GM18868 (cell line): Measurements from ENCODE around the gene MAG.

Source experiments
- ATAC-seq: cut with Tn5 transposase; IDR thresholded peaks from one replicate; pipeline ENCODE4 v1.9.1; 2021; ENCODE audit warnings: mild to moderate bottlenecking, moderate library complexity; ENCODE audit not compliant: unreplicated experiment

Gene MAG

GRCh38 chr19:35315883-35316282, 23.9 kb downstream of the MAG start:
- no peak for ATAC-seq

GRCh38 chr19:35316560-35316959, 24.6 kb downstream of the MAG start:
- no peak for ATAC-seq

- no peak for ATAC-seq
These were observed 25.6 kb downstream of the MAG start for GRCh38 chr19:35317464-35318043.

GRCh38 chr19:35318679-35319448, 26.9 kb downstream of the MAG start:
- ATAC-seq = no peak

- ATAC-seq = no peak
These were observed 28.2 kb downstream of the MAG start for GRCh38 chr19:35320065-35320713.

- no peak for ATAC-seq
These were observed 29.3 kb downstream of the MAG start for GRCh38 chr19:35321291-35321690.

GRCh38 chr19:35322014-35322413, 30.1 kb downstream of the MAG start:
- ATAC-seq = no peak

- no peak for ATAC-seq
These were observed 35.7 kb downstream of the MAG start for GRCh38 chr19:35327642-35328041.

- ATAC-seq = no peak
These were observed 36.9 kb downstream of the MAG start, which contains the start of gene CD22 for GRCh38 chr19:35328851-35329285. CD22 (plus strand) TSS chr19:35329187; CDS start chr19:35332041, 2,854 bp downstream.

- ATAC-seq = no peak
These were observed 37.4 kb downstream of the MAG start for GRCh38 chr19:35329323-35329722.

- ATAC-seq = peak; percentile 46
These were observed 38.5 kb downstream of the MAG start for GRCh38 chr19:35330475-35330874.

GRCh38 chr19:35331551-35332214, 39.7 kb downstream of the MAG start:
- ATAC-seq = no peak

GRCh38 chr19:35332817-35333216, 40.9 kb downstream of the MAG start:
- no peak for ATAC-seq

GRCh38 chr19:35334144-35334753, 42.3 kb downstream of the MAG start:
- no peak for ATAC-seq

- no peak for ATAC-seq
These were observed 44.4 kb downstream of the MAG start for GRCh38 chr19:35336166-35336955.

- ATAC-seq = no peak
These were observed 45.4 kb downstream of the MAG start for GRCh38 chr19:35337097-35337983.

- ATAC-seq = no peak
These were observed 46.0 kb downstream of the MAG start for GRCh38 chr19:35337984-35338296.

- ATAC-seq = no peak
These were observed 48.5 kb downstream of the MAG start for GRCh38 chr19:35340431-35340830.

GRCh38 chr19:35341006-35341405, 49.0 kb downstream of the MAG start:
- no peak for ATAC-seq
